ENCODE data around the gene NUAK1.

The NUAK1 gene

GRCh38 chr12:106078358-106079010 lies 60.3 kb downstream of the NUAK1 start:
- TF ChIP-seq EZH2phosphoT487 (IDR thresholded peaks at IDR 0.05; ENCODE audit: borderline replicate concordance, low read length) (no peak), CTCF (IDR thresholded peaks at IDR 0.05; ENCODE audit: low read depth, low read length, poor library complexity, severe bottlenecking) (no peak)
- Histone ChIP-seq H4K20me1 (ENCODE audit: control insufficient read depth, insufficient read depth, low read depth, low read length) (no peaks in the 10 kb centered on the region), H3K27me3 (ENCODE audit: control insufficient read depth, low read length) (peaks cover 7% of the 10 kb centered on the region), H3K4me2 (ENCODE audit: low read length) (no peak overlapping the region), H3F3A (ENCODE audit: control insufficient read depth, insufficient read depth) (no peaks in the 10 kb centered on the region), H3K36me3 (ENCODE audit: control insufficient read depth, low read length) (no peaks in the 10 kb centered on the region), H3K4me1 (ENCODE audit: control insufficient read depth, low read length) (no peaks in the 10 kb centered on the region), H3K79me2 (ENCODE audit: control insufficient read depth, low read length) (no peaks in the 10 kb centered on the region), H3K9me2 (replicated peaks; ENCODE audit: control insufficient read depth, low read length) (no peaks in the 10 kb centered on the region), H3K4me3 (ENCODE audit: low read length) (no peak overlapping the region), H3K27ac (ENCODE audit: low read depth, low read length) (no peak overlapping the region), H3K9me3 (ENCODE audit: control insufficient read depth, insufficient read depth, low read length) (no peaks in the 10 kb centered on the region)

- no peaks in the 10 kb centered on the region for H3K36me3 ChIP-seq (ENCODE audit: control insufficient read depth, low read length)
- no peak overlapping the region for H3K27ac ChIP-seq (ENCODE audit: low read depth, low read length)
- TF ChIP-seq EZH2phosphoT487 (IDR thresholded peaks at IDR 0.05; ENCODE audit: borderline replicate concordance, low read length) (no peak), CTCF (IDR thresholded peaks at IDR 0.05; ENCODE audit: low read depth, low read length, poor library complexity, severe bottlenecking) (no peak)
- H3K4me3 ChIP-seq (ENCODE audit: low read length): no peak overlapping the region
- no peaks in the 10 kb centered on the region for H3K4me1 ChIP-seq (ENCODE audit: control insufficient read depth, low read length)
- H3F3A ChIP-seq (ENCODE audit: control insufficient read depth, insufficient read depth): no peaks in the 10 kb centered on the region
- H3K79me2 ChIP-seq (ENCODE audit: control insufficient read depth, low read length): no peaks in the 10 kb centered on the region
- no peak overlapping the region for H3K4me2 ChIP-seq (ENCODE audit: low read length)
- H3K9me2 ChIP-seq (replicated peaks; ENCODE audit: control insufficient read depth, low read length): no peaks in the 10 kb centered on the region
- H4K20me1 ChIP-seq (ENCODE audit: control insufficient read depth, insufficient read depth, low read depth, low read length): no peaks in the 10 kb centered on the region
- peaks cover 15% of the 10 kb centered on the region for H3K27me3 ChIP-seq (ENCODE audit: control insufficient read depth, low read length)
- no peaks in the 10 kb centered on the region for H3K9me3 ChIP-seq (ENCODE audit: control insufficient read depth, insufficient read depth, low read length)
Observed at GRCh38 chr12:106074706-106075392, 63.9 kb downstream of the NUAK1 start.

GRCh38 chr12:106074361-106074705 lies 64.4 kb downstream of the NUAK1 start:
- Histone ChIP-seq H3K4me1 (ENCODE audit: control insufficient read depth, low read length) (no peaks in the 10 kb centered on the region), H3K4me2 (ENCODE audit: low read length) (no peak overlapping the region), H3K79me2 (ENCODE audit: control insufficient read depth, low read length) (no peaks in the 10 kb centered on the region), H3K36me3 (ENCODE audit: control insufficient read depth, low read length) (no peaks in the 10 kb centered on the region), H3K27ac (ENCODE audit: low read depth, low read length) (no peak overlapping the region), H3K9me2 (replicated peaks; ENCODE audit: control insufficient read depth, low read length) (no peaks in the 10 kb centered on the region), H3K4me3 (ENCODE audit: low read length) (no peak overlapping the region), H3K9me3 (ENCODE audit: control insufficient read depth, insufficient read depth, low read length) (no peaks in the 10 kb centered on the region), H3F3A (ENCODE audit: control insufficient read depth, insufficient read depth) (no peaks in the 10 kb centered on the region), H4K20me1 (ENCODE audit: control insufficient read depth, insufficient read depth, low read depth, low read length) (no peaks in the 10 kb centered on the region), H3K27me3 (ENCODE audit: control insufficient read depth, low read length) (peaks cover 15% of the 10 kb centered on the region)
- TF ChIP-seq CTCF (IDR thresholded peaks at IDR 0.05; ENCODE audit: low read depth, low read length, poor library complexity, severe bottlenecking) (no peak), EZH2phosphoT487 (IDR thresholded peaks at IDR 0.05; ENCODE audit: borderline replicate concordance, low read length) (no peak)

Measured in DOHH2 (cell line).